ENCODE measurements around the gene EDC3. TPM values are rescaled to one million over a fixed set of nuclear protein-coding genes. Genes with fewer than 3 reads are reported as not detected.
"Not testable (repeated sequence)": the region's sequence is repeated elsewhere in the genome, so short reads cannot be mapped to it uniquely, and the experiment has no call there.

Gene EDC3
- 7.0 and 16.7 TPM in 2 replicates for total RNA-seq (2014; rRNA removed; shearing (Covaris generic))
- polyA plus RNA-seq (2015; cell fraction: cytosol; rRNA removed): 28.2 and 30.1 TPM in 2 replicates
- polyA plus RNA-seq (2015; cell fraction: nucleus; rRNA removed): 41.8 and 53.8 TPM in 2 replicates

DNA sequence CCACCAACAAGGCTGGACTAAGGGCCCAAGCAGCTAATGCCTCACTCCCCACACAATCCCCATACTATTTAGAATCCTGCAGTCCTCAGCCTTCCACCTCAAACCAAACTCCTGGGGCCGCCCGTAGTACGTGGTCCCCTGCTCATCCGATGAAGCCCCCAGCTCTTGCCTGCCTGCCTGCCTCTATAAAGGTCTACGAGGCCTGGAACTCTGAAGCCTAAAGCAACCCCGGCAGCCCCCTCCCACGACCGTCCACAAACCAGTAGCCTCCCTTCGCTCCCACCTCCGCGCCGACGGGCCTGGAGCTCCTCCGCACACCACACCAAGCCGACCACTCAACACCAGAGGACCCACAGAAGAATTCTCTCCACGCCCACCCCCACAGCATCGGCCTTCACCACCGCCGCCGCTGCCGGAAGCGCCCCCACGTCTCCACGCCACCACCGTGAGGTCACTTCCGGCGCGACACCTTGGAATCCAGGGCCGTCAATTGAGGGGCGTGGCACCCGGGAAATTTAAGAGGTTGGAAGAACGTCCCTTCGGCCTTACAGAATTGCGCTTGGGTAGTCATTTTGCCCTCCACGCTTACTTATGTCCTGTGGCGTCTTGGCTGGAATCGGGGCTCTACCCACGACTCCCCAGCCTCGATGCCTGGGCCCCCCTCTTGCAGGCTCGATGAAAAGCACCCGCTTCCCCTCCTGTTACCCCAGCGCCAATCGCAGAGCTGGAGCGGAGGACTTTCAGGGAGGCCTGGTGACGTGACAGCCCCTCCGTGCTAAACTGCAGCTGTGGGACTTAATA, at the start of gene EDC3:
TSS of gene EDC3 (minus strand) at position 428 of the 801 bp plus-strand sequence. CDS start 20,900 bp downstream, outside the sequence.
- DNase-seq (ENCODE audit: low read depth): peak; percentile 74

GRCh38 chr15:74742422-74742821, 46.6 kb upstream of the EDC3 start:
- DNase-seq (ENCODE audit: low read depth): no peak

- DNase-seq (ENCODE audit: low read depth): peak; percentile 20
Observed at GRCh38 chr15:74738239-74738638, 42.4 kb upstream of the EDC3 start.

DNA sequence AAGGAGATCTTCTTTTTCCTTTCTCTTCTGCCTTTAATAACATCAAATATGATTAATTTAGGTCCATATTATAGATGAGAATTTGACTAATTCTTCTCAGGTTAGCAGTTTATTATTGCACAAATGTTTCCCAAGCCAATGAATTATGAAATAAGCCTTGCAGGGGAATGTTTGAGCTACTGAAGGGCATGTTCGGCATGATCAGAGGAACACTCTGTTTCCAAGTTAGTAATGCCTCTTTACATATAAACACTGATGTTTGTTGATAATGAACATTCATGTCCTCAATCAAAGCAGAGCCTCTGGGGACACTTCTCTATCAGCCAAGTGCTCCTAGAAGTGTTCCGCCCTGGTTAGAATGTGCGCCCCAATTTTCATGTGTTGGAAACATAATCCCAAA, 39.5 kb upstream of the EDC3 start:
- no peak for DNase-seq (ENCODE audit: low read depth)

DNA sequence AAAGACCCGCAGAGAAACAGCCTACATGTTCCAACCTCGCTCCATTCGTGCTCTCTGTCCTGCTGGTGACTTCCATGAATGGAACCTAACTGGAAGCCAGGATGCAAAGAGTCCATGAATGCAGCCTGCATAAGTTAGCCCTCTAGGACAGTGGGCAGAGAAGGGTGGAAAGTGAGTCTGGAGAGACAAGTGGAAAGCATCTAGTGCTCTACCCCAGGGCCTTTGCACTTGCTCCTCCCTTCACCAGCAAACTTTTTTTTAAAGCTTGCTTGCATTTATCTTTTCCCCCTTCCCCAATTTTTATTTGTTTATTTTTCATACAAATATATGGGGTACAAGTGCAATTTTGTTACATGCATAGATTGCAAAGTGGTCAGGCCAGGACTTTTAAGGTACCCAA, 37.4 kb upstream of the EDC3 start:
- no peak for DNase-seq (ENCODE audit: low read depth)

DNA sequence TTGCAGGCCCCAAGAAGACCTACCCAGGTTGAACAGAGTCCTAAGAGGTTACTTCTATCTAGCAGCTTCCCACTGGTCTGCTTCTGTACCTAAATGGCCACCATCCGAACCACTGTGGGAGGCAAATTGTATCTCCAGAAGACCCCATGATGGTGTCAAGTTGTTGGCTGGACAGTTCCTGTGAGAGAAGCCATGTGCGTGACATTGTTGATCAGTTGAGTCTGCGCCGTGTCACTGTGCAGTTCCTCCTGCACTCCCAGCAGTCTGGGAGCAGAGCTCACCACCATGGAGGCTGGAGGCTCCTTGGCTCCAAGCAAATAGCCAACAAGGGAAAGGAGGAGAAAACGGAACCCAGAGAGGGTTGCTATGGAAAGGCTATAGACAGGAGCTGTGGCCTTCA, 37.0 kb upstream of the EDC3 start:
- no peak for DNase-seq (ENCODE audit: low read depth)

DNA sequence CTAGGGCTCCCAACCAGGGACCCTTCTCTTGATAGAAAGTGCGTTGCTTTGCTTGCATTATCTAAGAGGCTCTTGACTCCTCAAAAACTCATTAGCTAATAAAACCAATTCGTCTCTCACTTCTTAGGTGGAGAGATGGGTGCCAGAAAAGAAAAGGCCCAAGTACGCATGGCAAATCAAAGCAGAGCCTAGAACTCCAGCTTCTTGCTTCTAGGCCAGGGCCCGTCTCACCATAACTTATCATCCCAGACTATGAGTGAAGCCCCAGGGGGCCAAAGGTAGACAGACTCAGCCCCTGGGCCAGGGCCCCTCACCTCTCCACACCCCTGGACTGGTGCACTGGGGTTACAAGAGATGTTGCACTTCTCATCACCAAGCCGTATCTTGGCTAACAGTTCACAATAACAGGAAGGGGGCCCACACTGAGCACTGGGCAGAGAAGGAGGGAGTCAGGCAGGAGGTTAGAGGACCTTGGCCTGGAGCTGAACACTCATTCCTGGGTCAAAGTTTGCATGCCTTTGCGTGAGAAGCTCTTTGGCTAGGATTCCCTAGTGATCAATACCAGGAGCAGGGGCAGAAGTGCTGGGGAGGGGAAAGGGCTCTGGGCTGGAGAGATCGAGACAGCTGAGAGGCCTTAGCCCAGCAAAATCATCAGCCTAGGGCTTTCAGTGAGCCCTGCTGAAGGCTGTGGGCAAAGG, 34.9 kb upstream of the EDC3 start:
- DNase-seq (ENCODE audit: low read depth): no peak

DNA sequence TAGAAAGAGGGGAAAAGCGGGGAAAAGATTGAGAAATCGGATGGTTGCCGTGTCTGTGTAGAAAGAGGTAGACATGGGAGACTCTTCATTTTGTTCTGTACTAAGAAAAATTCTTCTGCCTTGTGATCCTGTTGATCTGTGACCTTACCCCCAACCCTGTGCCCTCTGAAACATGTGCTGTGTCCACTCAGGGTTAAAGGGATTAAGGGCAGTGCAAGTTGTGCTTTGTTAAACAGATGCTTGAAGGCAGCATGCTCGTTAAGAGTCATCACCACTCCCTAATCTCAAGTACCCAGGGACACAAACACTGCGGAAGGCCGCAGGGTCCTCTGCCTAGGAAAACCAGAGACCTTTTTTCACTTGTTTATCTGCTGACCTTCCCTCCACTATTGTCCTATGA, 33.5 kb upstream of the EDC3 start:
- not testable (repeated sequence) for DNase-seq (ENCODE audit: low read depth)

DNA sequence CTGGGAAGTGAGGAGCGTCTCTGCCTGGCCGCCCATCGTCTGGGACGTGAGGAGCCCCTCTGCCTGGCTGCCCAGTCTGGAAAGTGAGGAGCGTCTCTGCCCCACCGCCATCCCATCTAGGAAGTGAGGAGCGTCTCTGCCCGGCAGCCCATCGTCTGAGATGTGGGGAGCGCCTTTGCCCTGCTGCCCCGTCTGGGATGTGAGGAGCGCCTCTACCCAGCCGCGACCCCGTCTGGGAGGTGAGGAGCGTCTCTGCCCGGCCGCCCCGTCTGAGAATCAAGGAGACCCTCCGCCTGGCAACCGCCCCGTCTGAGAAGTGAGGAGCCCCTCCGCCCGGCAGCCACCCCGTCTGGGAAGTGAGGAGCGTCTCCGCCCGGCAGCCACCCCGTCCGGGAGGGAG, 32.9 kb upstream of the EDC3 start:
- DNase-seq (ENCODE audit: low read depth): not testable (repeated sequence)

- no peak for DNase-seq (ENCODE audit: low read depth)
Observed at GRCh38 chr15:74727727-74728126, 31.9 kb upstream of the EDC3 start.

DNA sequence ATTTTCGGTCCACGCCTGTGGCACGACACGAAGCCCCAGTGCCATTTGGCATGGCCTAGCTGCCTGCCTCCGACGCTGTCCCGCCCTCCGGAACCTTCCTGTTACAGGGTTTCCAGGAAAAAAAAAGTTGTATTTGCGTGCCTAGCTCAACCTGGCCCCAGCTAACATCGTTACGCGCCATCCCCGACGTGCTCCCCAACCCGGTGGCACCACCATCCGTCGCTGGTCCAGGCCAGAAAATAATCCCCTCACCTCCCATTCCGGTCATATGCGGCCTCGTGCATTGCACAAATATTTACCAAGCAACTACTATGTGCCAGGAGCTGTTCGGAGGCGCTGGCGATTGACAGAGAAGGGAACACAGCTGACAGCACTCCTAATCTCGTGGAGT, 30.9 kb upstream of the EDC3 start:
- DNase-seq (ENCODE audit: low read depth): no peak

- DNase-seq (ENCODE audit: low read depth): no peak
Observed at GRCh38 chr15:74725845-74726773, 30.3 kb upstream of the EDC3 start.

- DNase-seq (ENCODE audit: low read depth): no peak
Observed at GRCh38 chr15:74725225-74725774, 29.5 kb upstream of the EDC3 start, which contains the start of gene CYP1A1. Gene CYP1A1 (minus strand): TSS chr15:74725528. CDS start chr15:74723097, 2,431 bp downstream.

GRCh38 chr15:74724570-74725224, 28.9 kb upstream of the EDC3 start:
- DNase-seq (ENCODE audit: low read depth): no peak

DNA sequence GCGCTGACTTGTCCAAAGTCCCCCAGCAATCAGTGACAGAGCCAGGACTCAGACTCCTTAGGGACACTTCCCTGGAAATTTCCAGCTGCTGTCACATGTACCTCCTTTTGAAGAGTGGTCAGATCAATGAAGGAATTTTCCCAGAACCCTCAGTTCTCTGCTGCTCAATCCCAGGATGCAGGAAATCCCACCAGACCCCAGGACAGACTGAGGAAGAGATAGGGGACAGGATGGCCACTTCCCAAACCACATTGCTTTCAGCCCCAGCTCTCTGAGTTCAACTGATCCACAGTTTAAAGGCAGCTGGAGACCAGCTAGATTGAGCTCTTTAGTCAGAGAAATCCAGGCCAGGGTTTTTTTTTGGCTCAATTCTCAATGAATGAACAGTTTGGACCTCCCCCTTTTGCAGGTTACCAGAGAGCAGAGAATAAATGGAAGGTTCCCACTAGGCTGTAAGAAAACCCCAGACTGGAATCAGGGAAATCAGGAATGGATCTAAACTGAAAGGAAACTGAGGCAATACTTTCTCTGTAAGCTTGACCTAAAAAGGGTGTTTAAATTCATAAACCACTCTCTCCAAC, 28.0 kb upstream of the EDC3 start:
- DNase-seq (ENCODE audit: low read depth): peak; percentile 44

GRCh38 chr15:74723187-74723586, 27.4 kb upstream of the EDC3 start:
- DNase-seq (ENCODE audit: low read depth): no peak

GRCh38 chr15:74722591-74722990, 26.8 kb upstream of the EDC3 start:
- DNase-seq (ENCODE audit: low read depth): no peak

DNA sequence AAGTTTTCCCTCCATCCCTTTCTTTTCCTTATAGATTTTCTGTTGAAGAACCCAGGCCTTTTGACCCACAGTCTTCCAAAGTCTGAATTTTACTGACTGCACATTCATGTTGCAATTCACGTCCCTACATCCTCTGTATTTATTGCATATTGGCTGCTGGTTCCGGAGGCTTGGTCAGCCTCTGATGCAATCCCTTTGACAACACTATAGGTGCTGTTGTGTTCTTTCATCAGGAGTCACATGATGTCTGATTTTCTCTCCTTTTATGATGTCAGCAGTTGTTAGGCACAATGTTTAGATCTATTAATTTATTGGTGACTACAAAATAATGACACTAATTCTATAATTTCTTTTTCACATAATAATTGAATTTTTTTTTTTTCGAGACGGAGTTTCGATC, 20.8 kb upstream of the EDC3 start:
- DNase-seq (ENCODE audit: low read depth): no peak

- no peak for DNase-seq (ENCODE audit: low read depth)
Observed at GRCh38 chr15:74712311-74712710, 16.5 kb upstream of the EDC3 start.

All from HT1080 (cell line).